GM12891 (cell line): ENCODE measurements around the gene SLC44A4.
"Not testable (repeated sequence)": the region's sequence is repeated elsewhere in the genome, so short reads cannot be mapped to it uniquely, and the experiment has no call there.

Experiments used
- DNase-seq: peaks from one replicate; pipeline ENCODE4 v3.0.0; 2011; ENCODE audit warnings: low spot score; ENCODE audit not compliant: insufficient read length
- FAIRE-seq: peaks from 2 replicates; lab custom pipeline; 2011; peaks lifted over from hg19 to GRCh38; lab: Jason Lieb, UNC
- PAX5 ChIP-seq: IDR thresholded peaks from 2 replicates; pipeline ENCODE4 v1.6.1; 2011; ENCODE audit warnings: low read length, moderate library complexity, mild to moderate bottlenecking; ENCODE audit not compliant: insufficient read depth, severe bottlenecking
- POLR2A ChIP-seq: IDR thresholded peaks from 2 replicates; pipeline ENCODE4 v1.6.1; 2011; ENCODE audit warnings: low read depth, low read length, control low read depth
- POLR2AphosphoS5 ChIP-seq: IDR thresholded peaks from 2 replicates; pipeline ENCODE4 v1.6.1; 2011; ENCODE audit warnings: low read depth, low read length, control low read depth
- POU2F2 ChIP-seq: IDR thresholded peaks from 2 replicates; pipeline ENCODE4 v1.6.1; 2011; ENCODE audit warnings: low read depth, mild to moderate bottlenecking, control low read depth, low read length, moderate library complexity
- SPI1 ChIP-seq: IDR thresholded peaks from 2 replicates; pipeline ENCODE4 v1.6.1; 2011; ENCODE audit warnings: low read depth, low read length, control low read depth
- TAF1 ChIP-seq: IDR thresholded peaks from 2 replicates; pipeline ENCODE4 v1.6.1; 2011; ENCODE audit warnings: low read depth, low read length, control low read depth

The SLC44A4 gene

DNA sequence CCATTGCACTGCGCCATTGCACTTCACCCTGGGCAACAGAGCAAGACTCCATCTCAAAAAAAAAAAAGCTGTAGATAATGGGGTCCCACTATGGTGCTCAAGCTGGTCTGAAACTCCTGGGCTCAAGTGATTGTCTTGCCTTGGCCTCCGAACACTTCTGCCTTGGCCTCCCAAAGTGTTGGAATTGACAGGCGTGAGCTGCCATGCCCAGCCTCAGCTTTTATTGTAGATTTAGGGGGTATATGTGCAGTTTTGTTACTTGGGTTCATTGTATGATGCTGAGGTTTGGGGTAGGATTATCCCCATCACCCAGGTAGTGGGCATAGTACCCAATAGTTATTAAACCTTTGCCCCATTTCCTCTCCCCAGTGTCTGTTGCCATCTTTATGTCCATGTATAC lies 39.8 kb downstream of the SLC44A4 start:
- FAIRE-seq: no peak
- no peak for DNase-seq
- no peak for TF ChIP-seq POLR2AphosphoS5
- no peak for TF ChIP-seq POU2F2
- TF ChIP-seq POLR2A: no peak
- TF ChIP-seq PAX5: no peak
- TF ChIP-seq SPI1: no peak
- TF ChIP-seq TAF1: no peak

DNA sequence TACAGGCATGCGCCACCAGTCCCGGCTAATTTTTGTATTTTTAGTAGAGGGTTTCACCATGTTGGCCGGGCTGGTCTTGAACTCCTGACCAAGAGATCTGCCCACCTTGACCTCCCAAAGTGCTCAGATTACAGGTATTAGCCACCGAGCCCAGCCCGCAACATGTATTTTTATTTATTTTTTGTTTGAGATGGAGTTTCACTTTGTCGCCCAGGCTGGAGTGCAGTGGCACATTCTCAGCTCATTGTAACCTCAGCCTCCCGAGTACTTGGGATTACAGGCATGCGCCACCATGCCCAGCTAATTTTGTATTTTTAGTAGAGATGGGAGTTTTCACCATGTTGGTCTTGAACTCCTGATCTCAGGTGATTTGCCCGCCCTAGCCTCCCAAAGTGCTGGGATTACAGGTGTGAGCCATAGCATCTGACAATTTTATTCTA lies 40.7 kb downstream of the SLC44A4 start:
- DNase-seq, FAIRE-seq: not testable (repeated sequence)

DNA sequence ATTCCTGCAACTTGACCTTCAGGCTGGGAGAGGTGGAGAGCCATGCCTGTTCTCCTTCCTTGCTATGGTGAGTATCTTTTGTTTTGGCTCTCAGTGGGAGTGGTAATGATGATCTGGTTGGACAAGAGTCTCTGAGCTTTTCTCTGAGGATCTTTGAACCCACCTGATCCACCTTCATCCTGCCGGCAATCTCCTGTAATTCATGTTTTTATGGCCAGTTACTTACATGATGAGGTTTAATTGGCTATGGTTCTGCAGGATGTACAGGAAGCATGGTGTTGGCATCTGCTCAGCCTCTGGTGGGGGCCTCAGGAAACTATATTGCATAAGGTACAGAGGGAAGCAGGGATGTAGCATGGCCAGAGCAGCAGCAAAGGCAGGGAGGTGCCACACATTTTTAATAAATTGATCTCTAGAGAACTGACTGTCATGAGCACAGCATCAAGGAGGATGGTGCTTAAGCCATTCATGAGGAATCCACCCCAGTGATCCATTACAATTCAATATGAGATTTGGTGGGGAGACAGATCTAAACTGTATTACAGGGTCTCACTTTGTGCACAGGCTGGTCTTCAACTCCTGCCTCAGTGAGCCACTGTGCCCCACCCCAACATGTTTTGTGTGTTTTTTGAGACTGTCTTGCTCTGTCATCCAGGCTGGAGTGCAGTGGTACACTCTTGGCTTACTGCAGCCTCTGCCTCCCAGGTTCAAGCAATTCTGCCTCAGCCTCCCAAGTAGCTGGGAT lies 41.3 kb downstream of the SLC44A4 start:
- no peak for DNase-seq
- peak; percentile 51; the same call in 1 of the 2 replicates for TF ChIP-seq POLR2A
- TF ChIP-seq POU2F2: no peak
- no peak for FAIRE-seq

DNA sequence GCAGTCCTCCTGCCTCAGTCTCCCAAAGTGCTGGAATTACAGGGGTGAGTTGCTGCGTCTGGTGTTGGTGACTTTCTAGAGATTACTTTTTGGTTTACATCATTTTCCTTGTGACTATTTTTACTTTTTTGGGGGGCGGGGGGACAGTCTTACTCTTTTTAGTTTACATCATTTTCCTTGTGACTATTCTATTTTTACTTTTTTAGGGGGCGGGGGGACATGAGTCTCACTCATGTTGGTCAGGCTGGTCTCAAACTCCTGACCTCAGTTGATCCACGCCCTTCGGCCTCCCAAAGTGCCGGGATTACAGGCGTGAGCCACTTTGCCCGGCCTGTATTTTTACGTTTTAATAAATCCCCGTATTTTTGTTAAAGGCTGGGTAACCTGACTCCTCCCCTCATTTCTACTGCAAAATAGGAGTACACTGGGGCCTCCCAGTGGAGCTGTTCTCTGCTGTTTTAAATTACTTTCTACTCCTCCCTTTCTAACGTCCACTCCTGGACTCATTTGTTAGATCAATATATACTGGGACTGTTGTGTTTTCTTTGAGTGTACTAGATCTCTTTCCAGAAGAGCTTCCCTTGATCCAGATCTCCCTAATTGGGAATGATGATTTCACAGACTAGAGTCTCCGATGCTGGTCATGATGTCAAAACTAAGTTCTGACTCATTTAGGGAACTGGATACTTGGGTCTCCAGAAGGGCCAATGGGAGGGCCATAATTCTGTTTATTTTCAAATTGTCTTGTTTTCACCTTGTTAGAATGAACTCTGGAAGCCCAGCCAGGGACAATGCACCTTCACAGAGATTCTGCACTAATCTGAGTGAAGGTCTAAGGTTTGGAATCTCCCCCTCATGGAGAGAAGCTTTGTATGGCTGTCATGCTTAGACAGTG lies 42.1 kb downstream of the SLC44A4 start:
- TF ChIP-seq POLR2AphosphoS5 (peak; percentile 16), PAX5 (no peak), POLR2A (0 out of 2 replicates have a peak, but pooled peaks have one; percentile 4), SPI1 (peak; percentile 74)
- FAIRE-seq (no peak), DNase-seq (no peak)

DNA sequence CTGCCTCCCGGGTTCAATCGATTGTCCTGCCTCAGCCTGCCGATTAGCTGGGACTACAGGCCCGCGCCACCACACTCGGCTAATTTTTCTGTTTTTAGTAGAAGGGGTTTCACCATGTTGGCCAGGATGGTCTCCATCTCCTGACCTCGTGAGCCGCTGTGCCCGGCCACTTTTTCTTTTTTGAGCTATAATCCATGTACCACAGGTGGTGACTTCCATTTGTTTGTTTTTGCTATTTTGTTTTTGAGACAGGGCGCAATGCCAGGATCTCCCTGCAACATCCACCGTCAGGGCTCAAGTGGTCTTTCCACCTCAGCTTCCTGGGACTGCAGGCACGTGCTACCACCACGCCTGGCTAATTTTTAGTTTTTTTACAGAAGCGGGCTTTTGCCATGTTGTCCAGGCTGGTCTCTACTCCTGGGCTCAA lies 42.7 kb downstream of the SLC44A4 start:
- TF ChIP-seq POLR2A (0 out of 2 replicates have a peak, but pooled peaks have one; percentile 24), TAF1 (no peak), PAX5 (no peak)
- FAIRE-seq (no peak), DNase-seq (no peak)

DNA sequence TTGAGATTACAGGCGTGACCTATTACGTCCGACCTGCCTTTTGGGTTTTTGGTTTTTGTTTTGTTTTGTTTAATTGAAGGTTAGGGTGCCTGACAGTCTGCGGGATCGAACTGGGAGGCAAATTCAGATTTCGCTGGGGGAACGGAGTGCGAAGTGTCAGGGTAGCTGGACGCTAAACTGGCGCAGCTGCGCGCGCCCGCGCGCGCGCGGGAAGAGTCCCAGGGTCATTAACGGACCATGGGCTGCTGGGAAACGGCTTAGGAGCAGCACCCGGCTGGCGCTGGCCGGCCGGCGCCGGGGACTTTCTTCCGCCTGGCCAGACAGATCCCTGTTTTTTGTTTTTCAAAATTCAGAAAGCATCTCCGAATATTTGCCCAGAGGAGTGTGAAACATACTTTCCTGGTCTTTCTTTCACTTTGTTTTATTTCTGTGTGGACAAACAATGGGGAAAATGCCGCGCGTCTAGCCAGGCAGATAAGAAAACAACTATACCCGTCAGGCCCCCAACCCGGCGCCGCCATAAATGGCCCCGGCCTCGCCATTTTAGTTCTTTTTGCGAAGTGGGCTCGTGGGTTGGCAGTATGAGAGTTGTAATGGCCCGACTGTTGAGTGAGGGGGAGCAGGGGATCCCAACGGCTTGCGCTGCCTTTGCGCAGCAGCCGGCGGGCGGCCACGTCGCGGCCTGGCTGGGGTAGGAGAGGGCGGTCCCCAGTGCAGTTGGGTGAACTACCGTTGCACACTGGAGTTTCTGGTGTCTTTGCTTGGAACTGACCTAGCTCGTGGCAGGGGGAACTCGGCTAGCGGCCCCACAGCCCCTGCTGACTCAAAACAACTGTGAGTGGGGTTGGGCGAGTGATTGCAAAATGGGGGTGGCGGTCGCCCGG lies 44.2 kb downstream of the SLC44A4 start:
- FAIRE-seq (peak; percentile 71), DNase-seq (peak; percentile 63)

DNA sequence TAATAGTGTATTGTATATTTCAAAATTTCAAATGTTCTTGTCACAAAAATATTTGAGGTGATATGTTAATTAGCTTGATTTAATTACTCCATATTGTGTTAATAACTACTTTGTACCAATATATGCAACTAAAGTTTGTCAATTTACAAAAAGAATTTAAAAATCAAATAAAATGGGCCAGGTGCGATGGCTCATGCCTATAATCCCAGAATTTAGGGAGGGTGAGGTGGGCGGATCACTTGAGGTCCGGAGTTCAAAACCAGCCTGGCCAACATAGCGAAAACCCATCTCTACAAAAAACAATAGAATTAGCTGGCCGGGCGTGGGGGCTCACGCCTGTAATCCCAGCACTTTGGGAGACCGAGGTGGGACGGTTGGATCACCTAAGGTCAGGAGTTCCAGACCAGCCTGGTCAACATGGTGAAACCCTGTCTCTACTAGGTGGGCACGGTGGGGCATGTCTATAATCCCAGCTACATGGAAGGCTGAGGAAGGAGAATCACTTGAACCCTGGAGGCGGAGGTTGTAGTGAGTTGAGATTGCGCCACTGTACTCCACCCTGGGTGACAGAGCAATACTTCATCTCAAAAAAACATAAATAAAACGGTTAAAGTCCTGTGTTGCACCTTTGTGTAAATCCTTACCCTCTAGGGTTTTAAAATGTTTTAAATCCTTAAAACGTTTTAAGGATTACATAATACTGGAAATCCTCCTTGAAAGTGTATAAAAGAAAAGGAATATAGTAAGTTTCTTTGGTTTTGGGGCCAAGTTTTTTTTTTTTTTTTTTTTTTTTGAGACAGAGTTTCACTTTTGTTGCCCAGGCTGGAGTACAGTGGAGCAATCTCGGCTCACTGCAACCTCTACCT lies 47.2 kb downstream of the SLC44A4 start:
- DNase-seq: no peak
- FAIRE-seq: no peak
- TF ChIP-seq POLR2AphosphoS5 (no peak), POLR2A (no peak), SPI1 (no peak), TAF1 (no peak), PAX5 (no peak), POU2F2 (no peak)

More for the DNA sequence above, 44.2 kb downstream of the SLC44A4 start:
- peak; percentile 99 for TF ChIP-seq POLR2AphosphoS5
- no peak for TF ChIP-seq SPI1
- peak; percentile 99 for TF ChIP-seq POLR2A
- peak; percentile 94 for TF ChIP-seq TAF1
- TF ChIP-seq POU2F2: peak; percentile 92
- peak; percentile 4 for TF ChIP-seq PAX5

DNA sequence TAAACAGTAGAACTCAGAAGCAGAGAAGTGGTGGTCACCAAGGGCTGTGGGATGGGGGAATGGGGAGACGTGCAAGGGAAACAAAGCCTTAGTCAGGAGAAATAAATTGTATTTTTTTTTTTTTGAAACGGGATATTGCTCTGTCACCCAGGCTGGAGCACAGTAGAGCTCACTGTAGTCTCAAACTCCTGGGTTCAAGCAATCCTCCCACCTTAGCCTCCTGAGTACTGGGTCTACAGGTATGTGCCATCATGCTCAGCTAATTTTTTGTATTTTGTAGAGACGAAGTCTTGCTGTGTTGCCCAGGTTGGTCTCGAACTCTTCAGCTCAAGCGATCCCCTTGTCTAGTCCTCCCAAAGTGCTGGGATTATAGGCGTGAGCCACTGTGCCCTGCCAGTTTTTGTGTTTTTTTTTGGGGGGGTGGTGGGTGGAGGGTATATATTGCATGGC lies 47.9 kb downstream of the SLC44A4 start:
- no peak for DNase-seq
- FAIRE-seq: no peak
- TF ChIP-seq POU2F2 (no peak), PAX5 (no peak), SPI1 (no peak), POLR2A (no peak)
